Activated CD4-positive, alpha-beta T cell treated with anti-CD3 and anti-CD28 coated beads, Interleukin-2, amount 10 ng/mL, durations not matched to agents 7 days and 5 days (primary cell): ENCODE results near the gene USP53. TPM values are rescaled to one million over a fixed set of nuclear protein-coding genes. Genes with fewer than 3 reads are reported as not detected.
"Not testable (repeated sequence)": the region's sequence is repeated elsewhere in the genome, so short reads cannot be mapped to it uniquely, and the experiment has no call there.

ENCODE experiments used
- CTCF ChIA-PET: fragments of 350-600 bp; sonication (Branson Sonifier 250); formaldehyde crosslinking; loops from one replicate; lab custom pipeline; 2021; ENCODE audit warnings: antibody characterized with exemption; lab: Charles Lee
- POLR2A ChIA-PET: fragments of 350-600 bp; sonication (Branson Sonifier 250); formaldehyde crosslinking; loops from one replicate; lab custom pipeline; 2021; ENCODE audit warnings: antibody characterized with exemption; lab: Charles Lee
- DNase-seq: peaks from one replicate; pipeline ENCODE4 v3.0.0-alpha.2; 2020
- H3K27ac Mint-ChIP-seq: one replicate; pipeline ENCODE4 v1.8.0; 2021; ENCODE audit warnings: mild to moderate bottlenecking, moderate library complexity, mixed read lengths
- H3K27me3 Mint-ChIP-seq: one replicate; pipeline ENCODE4 v1.8.0; 2021; ENCODE audit warnings: mixed read lengths
- H3K36me3 Mint-ChIP-seq: one replicate; pipeline ENCODE4 v1.8.0; 2021; ENCODE audit warnings: low read depth, mixed read lengths
- H3K4me1 Mint-ChIP-seq: one replicate; pipeline ENCODE4 v1.8.0; 2021; ENCODE audit warnings: mixed read lengths
- H3K4me3 Mint-ChIP-seq: one replicate; pipeline ENCODE4 v1.8.0; 2021; ENCODE audit warnings: mild to moderate bottlenecking, moderate library complexity, mixed read lengths
- H3K9me3 Mint-ChIP-seq: one replicate; pipeline ENCODE4 v1.8.0; 2021; ENCODE audit warnings: mixed read lengths
- total RNA-seq, 2 experiments: library from RNA; stranded (reverse); gene quantifications; one replicate each; pipeline ENCODE4 v1.2.3, GENCODE V29; 2021

The USP53 gene
- total RNA-seq, 2 experiments from 2014 or later, result 6.7 to 6.9 TPM

- POLR2A ChIA-PET, H3K4me3 Mint-ChIP-seq, CTCF ChIA-PET, H3K4me1 Mint-ChIP-seq, H3K9me3 Mint-ChIP-seq, H3K36me3 Mint-ChIP-seq, H3K27ac Mint-ChIP-seq, DNase-seq, H3K27me3 Mint-ChIP-seq: not testable (repeated sequence)
Observed at GRCh38 chr4:119343293-119343692, 130.8 kb downstream of the USP53 start.

Other genes starting within 250 kb of the USP53 start
- not detected for gene MYOZ2, start 76.9 kb upstream of the USP53 start, total RNA-seq
- gene FABP2, start 109.4 kb downstream of the USP53 start, total RNA-seq, result not detected